GM23248 (cell line): ENCODE results near the gene RBM17.

ENCODE experiments used
- EZH2 ChIP-seq: fragments of 200-600 bp; sonication (generic); IDR thresholded peaks from 2 replicates; pipeline ENCODE4 v1.6.1; 2018; ENCODE audit warnings: antibody characterized with exemption, mild to moderate bottlenecking; ENCODE audit not compliant: insufficient read depth, poor library complexity, severe bottlenecking
- EZH2phosphoT487 ChIP-seq: fragments of 200-600 bp; sonication (generic); IDR thresholded peaks from 2 replicates; pipeline ENCODE4 v1.6.1; 2018; ENCODE audit warnings: antibody characterized with exemption, moderate library complexity, mild to moderate bottlenecking, low read depth; ENCODE audit not compliant: insufficient read depth

DNA sequence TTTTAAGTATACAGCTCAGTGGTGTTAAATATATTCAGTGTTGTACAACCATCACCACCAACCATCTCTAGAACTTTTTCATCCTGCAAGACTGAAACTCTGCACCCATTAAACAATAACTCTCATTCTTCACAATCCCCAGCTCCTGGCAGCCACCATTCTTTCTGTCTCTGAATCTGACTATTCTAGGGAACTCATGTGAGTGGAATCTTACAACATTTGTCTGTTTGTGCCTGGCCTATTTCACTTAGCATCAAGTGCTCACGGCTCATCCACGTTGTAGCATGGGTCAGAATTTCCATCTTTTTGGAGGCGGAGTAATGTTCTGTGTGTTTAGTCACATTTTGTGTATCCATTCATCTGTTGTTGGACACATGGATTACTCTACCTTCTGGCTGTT is 73.1 kb downstream of the RBM17 start:
- TF ChIP-seq EZH2: no peak
- TF ChIP-seq EZH2phosphoT487: no peak
